ENCODE measurements around the gene MC1R.

MC1R gene

GRCh38 chr16:89936508-89936907 is 17.8 kb downstream of the MC1R start:
- no peak for DNase-seq

DNA sequence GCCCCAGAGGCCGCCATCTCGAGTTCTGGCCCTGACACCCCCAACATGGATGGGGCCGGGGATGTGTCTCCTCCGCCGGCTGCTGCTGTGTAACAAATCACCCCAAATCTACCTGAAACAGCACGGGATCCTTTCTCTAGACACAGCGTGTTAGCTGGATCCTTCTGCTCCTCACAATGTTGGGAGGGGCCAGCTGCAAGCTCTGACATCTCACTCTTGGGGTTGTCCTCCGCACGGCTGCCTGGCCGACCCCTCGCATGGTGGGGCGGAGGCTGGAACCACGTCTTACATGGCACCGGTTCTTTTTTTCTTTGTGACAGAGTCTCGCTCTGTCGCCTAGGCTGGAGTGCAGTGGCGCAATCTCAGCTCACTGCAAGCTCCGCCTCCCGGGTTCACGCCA is 18.3 kb downstream of the MC1R start:
- no peak for DNase-seq

GRCh38 chr16:89938175-89938885 is 19.7 kb downstream of the MC1R start:
- no peak for DNase-seq

DNA sequence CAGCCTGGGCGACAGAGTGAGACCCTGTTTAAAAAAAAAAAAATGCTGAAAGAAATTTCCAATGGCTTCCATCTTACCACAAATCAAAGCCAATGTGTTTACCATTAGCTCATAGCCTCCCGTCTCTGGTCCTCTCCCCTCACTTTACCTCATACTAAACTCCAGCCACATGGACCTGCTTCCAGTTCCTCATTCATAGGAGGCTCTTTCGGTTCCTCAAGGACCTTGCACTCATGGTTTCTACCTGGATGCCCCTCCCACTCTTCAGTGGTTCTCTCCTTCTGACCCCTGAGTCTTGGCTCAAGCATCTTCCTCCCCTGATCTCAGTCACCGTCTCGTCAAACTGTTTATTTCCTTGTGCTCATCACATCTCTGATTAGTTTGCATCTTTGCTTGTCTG is 26.1 kb downstream of the MC1R start:
- DNase-seq, result no peak

DNA sequence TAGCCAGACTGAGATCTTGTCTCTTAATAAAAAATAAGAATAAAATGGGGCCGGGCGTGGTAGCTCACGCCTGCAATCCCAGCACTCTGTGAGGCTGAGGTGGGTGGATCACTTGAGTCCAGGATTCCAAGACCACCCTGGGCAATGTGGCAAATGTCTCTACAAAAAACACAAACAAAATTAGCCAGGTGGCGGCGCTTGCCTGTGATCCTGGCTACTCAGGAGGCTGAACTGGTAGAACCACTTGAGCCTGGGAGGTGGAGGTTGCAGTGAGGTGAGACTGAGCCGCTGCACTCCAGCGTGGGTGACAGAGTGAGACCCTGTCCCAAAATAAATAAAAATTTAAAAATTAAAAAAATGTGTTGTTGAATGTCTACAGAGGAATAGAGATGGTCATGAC is 27.0 kb downstream of the MC1R start:
- DNase-seq, result no peak

DNA sequence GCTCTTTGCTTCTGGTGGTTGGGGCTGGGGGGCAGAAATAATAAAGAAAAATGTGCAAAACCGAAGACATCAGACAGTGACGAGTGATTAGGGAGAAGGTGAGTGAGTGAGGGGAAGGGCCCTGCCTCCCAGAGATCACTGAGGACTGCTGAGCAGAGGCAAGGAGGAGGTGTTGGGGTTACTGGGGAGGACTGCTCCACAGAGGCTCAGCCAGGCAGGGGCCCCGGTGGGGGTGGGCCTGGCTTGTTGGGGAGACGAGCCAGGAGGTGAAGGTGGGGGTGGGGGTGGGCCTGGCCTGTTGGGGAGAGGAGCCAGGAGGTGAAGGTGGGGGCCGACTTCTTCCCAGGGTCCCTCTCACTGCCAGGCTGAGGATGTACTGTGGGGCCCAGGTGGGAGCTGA is 27.9 kb downstream of the MC1R start:
- DNase-seq, result no peak

DNA sequence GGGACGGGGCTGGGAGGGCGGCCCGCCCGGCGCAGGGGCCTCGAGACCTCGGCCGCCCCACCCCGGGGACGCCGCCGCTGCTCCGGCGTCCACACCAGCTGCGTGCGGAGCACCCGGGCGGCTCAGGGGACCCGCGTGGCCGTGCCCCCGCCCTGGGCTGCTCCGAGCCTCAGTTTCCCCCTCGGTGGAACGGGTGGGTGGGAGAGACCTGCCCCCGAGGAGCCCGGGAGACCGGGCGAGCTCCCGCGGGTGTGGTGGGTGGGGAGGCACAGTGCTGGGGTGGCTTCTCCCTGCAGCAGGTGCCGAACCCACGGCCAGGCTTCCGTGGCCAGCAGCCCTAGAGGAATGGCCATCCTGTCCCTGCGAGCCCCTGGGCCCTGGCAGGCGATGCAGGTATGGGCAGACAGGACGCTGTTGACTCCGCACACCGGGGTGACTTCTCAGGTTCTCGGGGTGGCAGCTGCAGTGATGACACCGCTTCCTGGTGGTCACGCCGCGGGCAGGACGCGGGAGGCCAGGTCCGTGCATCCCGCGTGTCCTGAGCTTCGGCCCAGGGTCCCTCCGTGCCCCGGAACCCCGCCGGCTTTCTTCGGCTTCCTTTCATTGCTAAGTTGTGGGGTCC is 30.6 kb downstream of the MC1R start:
- peak in 1 of 3 donors; percentile 40 for DNase-seq

DNA sequence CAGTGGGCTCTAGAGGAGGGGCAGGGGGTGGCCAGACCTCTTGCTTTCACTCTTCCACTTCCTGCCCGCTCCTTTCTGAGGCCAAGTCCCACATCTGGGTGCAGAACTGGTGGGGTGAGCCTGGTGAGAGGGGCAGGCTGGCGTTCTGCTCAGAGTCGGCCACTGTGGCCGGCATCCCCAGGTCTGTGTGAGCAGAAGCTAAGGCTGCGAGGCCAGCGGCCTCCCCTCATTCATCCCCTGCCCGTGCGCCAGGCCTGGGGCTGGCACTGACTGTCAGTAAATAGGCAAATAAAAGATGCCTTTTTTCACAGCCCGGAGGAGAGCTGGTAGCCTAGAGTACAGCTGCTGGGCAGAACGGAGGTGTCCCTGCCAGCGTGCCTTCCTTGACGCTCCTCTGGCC is 31.1 kb downstream of the MC1R start:
- no peak for DNase-seq

DNA sequence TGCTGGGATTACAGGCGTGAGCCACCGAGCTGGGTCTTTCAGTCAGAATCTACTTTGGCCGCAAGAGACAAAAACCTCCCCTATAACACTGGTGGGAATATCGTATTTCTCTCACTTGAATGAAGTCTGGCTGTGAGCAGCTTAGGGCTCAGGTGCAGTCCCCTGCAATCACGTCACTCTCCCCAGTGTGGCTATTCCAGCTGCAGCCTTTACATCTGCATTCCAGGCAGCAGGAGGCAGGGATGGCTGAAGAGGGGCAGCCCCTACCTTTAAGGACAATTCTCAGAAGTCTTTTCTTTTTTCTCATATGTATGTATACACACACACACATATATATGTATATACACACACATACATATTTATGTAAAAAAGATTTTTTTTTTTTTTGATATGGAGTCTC is 32.8 kb downstream of the MC1R start:
- no peak for DNase-seq

DNA sequence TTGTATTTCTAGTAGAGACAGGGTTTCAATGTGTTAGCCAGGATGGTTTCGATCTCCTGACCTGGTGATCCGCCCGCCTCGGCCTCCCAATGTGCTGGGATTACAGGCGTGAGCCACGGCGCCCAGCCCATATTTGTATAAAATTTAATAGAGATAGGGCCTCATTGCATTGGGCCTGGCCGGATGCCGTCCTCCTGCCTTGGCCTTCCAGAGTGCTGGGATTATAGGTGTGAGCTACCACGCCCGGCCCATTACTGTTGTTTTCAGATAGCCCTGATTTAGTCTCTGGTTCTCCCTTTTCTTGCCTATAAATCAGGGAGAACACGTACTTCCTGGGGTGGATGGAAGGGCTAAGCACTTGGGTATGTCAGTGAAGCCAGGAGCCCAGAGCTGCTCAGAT is 33.4 kb downstream of the MC1R start:
- DNase-seq, result no peak

GRCh38 chr16:89952551-89952950 is 33.9 kb downstream of the MC1R start:
- DNase-seq, result no peak

- DNase-seq, result no peak
Observed at GRCh38 chr16:89953671-89954406, 35.2 kb downstream of the MC1R start.

- no peak for DNase-seq
Observed at GRCh38 chr16:89954462-89954861, 35.8 kb downstream of the MC1R start.

DNA sequence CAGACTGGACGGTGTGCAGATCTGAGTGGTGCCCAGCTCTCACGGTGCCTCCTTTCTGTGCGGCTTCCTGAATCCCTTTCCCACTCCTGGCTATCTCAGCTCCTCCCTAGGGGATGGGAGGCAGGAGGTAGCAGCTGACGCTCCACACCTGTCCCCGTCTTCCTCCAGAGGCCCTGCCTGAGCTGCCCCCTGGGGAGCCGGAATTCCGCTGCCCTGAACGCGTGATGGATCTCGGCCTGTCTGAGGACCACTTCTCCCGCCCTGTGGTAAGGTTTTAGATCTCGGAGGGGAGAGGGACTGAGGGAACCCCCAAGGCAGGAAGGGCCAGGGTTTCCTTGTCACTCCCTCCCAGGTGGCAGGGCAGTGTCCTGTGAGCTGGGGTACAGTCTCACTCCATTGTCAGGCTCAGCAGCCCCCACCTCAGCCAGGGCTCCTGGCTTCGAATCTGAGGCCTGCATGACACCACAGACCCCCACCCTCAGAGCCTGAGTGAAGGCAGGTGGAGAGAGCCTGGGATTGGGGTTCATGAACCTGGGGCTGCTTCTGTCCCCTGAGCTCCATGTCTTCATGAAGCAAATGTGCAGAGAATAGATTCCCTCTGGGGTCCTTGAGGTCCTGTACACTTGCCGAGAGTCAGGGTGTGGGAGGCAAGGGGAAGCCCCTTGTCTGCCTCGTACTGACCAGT is 36.5 kb downstream of the MC1R start:
- DNase-seq, result no peak

GRCh38 chr16:89956505-89957215 is 38.0 kb downstream of the MC1R start:
- DNase-seq, result peak; percentile 71 to 82 (median 80)

- peak in 1 of 3 donors; percentile 14 for DNase-seq
Observed at GRCh38 chr16:89957216-89957785, 38.6 kb downstream of the MC1R start.

- peak; percentile 77 to 86 (median 81) for DNase-seq
Observed at GRCh38 chr16:89958068-89958467, 39.4 kb downstream of the MC1R start.

DNA sequence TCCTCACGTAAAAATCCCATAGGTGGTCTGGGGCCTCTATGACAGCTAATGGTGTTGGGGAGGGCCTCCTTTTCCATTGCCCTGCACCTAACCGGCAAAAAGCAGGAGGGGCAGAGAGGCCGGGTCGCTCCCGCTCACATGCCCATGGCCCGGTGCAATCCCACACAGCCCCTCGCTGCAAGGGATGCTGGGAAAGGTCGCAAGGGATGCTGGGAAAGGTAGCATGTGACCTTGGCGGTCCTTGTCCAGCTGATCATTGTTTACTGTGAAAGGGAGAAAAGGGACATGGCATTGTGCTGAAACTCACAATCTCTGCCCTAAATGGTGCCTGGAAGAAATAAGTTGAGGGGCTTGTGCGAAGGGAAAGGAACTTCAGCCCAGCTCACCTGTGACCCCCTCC is 39.9 kb downstream of the MC1R start:
- no peak for DNase-seq

DNA sequence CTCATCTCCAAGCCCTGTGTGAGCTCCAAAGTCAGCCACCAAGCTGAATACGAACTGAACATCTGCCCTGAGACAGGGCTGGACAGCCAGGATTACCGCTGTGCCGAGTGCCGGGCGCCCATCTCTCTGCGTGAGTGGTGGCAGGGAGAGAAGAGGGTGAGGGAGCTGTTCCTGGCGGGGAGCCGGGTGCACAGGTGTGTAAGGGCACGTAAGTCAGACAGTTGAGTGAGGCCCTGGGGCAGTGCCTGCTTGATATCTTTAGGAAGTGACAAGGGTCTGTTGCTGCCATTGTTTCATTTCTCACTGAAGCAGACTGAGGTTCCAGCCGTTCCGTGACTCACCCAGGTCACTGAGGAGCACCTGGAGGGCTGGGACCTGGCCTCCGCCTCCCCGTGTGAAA is 42.3 kb downstream of the MC1R start:
- DNase-seq, result no peak

DNA sequence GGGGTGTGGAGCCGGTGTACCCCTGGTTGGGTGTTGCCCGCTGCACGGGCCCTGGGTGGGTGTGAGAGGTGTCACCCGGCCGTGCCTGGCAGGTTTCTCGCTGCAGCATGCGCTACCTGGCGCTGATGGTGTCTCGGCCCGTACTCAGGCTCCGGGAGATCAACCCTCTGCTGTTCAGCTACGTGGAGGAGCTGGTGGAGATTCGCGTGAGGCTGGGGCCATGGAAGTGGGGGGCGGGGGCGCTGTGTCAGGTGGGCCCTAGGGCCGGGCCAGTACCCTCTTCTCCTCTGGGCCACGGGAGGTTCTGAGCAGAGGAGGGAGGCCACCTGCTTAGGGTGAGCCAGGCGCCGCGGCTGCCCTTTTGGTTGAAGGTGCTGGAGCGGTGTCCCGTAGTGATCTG is 43.3 kb downstream of the MC1R start:
- no peak for DNase-seq

GRCh38 chr16:89962754-89963498 is 44.3 kb downstream of the MC1R start:
- DNase-seq, result no peak

- DNase-seq, result no peak
Observed at GRCh38 chr16:89964201-89964600, 45.5 kb downstream of the MC1R start.
